Measurements from ENCODE around the gene SLC1A2.

The SLC1A2 gene

DNA sequence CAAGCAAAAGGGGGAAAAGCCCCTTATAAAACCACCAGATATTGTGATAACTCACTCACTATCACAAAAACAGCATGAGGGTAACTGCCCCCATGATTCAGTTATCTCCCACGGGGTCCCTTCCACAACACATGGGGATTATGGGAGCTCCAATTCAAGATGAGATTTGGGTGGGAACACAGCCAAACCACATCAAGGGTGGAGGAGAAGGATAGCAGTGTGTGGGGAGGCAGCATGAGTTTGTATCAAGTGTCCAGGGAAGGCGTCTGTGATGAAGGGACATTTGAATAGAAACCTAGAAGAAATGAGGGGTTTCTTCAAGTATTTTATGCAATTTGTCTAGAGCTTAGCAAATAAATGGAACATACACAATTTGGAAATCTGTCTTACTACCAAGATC lies 98.2 kb downstream of the SLC1A2 start:
- no peak for DNase-seq (ENCODE audit: extremely low spot score)
- TF ChIP-seq L3MBTL2 (conservative IDR thresholded peaks at IDR 0.05) (no peak), FOXM1 (IDR thresholded peaks at IDR 0.05; ENCODE audit: borderline replicate concordance) (no peak)
- ChIA-PET POLR2A (no interaction called here), CTCF (no interaction called here)

DNA sequence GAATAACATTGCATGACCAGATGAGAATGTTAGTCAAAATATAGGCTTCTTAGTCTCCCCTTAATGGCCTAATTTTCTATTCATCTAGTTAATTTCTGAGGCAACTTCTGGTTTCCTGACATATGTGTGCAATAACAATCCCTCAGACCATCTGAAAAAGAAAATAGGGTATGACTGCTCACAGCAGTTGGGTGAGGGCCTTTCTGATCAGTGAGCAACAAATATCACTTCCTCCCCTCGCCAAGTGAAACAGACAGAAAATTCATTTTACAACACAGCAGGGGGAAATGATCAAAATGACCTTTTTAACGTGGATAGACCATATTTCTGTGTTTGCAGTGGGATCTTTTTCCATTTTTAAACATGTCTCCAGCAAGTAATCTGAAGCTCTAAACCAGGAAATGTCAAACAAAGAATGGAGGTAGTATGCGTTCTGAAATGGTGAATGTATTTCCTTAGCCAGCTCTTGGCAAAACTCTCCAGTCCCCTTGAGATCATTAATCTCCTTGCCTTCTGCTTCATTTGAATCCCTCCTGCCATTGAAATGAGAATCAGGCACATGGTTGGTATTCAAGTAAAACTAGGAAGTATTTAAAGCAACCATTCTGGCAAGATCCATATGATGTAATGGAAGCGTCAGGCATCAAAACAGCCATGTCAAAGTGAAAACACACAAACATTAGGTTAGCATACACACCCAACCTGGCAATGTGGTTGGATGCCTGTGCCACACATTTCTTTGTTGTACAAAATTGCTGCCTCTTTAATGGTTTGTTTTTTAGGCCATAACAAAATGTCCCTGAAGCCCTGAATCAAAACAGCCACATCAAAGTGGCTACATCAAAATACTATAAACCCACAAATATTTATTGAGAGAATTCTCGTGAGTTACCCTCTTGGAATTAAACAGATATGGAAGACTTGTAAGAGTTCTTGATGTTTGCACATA lies 100.1 kb downstream of the SLC1A2 start:
- ChIA-PET CTCF (interaction anchor here (0.9 to 1.2 kb wide), 2 partner anchors 8 to 14 kb away, joined by 3 read pairs; no protein-coding TSS in a partner anchor), POLR2A (no interaction called here)
- TF ChIP-seq ELF4 (IDR thresholded peaks at IDR 0.05): no peak
- no peak for TF ChIP-seq FOXK2 (IDR thresholded peaks at IDR 0.05)
- no peak for TF ChIP-seq SUZ12 (IDR thresholded peaks at IDR 0.05)
- TF ChIP-seq ZNF384 (IDR thresholded peaks at IDR 0.05): no peak
- TF ChIP-seq CTBP1 (IDR thresholded peaks at IDR 0.05; ENCODE audit: borderline replicate concordance): no peak
- TF ChIP-seq, protein P1, sequence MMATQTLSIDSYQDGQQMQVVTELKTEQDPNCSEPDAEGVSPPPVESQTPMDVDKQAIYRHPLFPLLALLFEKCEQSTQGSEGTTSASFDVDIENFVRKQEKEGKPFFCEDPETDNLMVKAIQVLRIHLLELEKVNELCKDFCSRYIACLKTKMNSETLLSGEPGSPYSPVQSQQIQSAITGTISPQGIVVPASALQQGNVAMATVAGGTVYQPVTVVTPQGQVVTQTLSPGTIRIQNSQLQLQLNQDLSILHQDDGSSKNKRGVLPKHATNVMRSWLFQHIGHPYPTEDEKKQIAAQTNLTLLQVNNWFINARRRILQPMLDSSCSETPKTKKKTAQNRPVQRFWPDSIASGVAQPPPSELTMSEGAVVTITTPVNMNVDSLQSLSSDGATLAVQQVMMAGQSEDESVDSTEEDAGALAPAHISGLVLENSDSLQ (IDR thresholded peaks at IDR 0.05): no peak
- no peak for TF ChIP-seq LEF1 (IDR thresholded peaks at IDR 0.05; ENCODE audit: borderline replicate concordance)
- no peak for TF ChIP-seq ARNT (IDR thresholded peaks at IDR 0.05)
- no peak for TF ChIP-seq FOXA1 (IDR thresholded peaks at IDR 0.05)
- no peak for TF ChIP-seq NFRKB (IDR thresholded peaks at IDR 0.05)

DNA sequence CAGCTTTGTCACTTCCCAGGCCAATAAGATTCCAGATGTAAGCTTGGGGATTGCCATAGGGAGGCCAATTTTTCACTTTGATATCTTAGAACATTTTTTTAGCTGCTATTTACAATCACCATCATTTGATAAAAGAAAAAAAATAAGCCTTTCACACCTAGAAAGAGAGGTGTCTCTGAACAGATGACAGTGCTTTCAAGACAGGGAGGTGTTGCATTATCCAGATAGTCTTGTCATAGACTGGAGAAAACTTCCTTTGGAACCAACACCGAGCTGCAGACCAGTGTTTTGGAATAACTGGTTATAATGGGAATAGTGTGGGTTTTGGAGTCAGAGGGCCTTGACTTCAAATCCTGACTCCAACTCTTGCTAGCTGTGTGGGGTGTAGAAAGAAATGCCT lies 101.0 kb downstream of the SLC1A2 start:
- CTCF ChIA-PET: no interaction called here
- POLR2A ChIA-PET: no interaction called here
- TF ChIP-seq ZNF384 (IDR thresholded peaks at IDR 0.05): no peak
- no peak for TF ChIP-seq FOXA1 (IDR thresholded peaks at IDR 0.05)
- no peak for TF ChIP-seq NFRKB (IDR thresholded peaks at IDR 0.05)
- no peak for TF ChIP-seq TARDBP (IDR thresholded peaks at IDR 0.05)
- TF ChIP-seq BHLHE40 (IDR thresholded peaks at IDR 0.05; ENCODE audit: borderline replicate concordance): no peak
- no peak for TF ChIP-seq LEF1 (IDR thresholded peaks at IDR 0.05; ENCODE audit: borderline replicate concordance)
- TF ChIP-seq CTBP1 (IDR thresholded peaks at IDR 0.05; ENCODE audit: borderline replicate concordance): no peak
- TF ChIP-seq L3MBTL2 (conservative IDR thresholded peaks at IDR 0.05): no peak
- TF ChIP-seq ARNT (IDR thresholded peaks at IDR 0.05): no peak
- DNase-seq (ENCODE audit: extremely low spot score): no peak

More for the DNA sequence above, 100.1 kb downstream of the SLC1A2 start:
- DNase-seq (ENCODE audit: extremely low spot score): no peak

DNA sequence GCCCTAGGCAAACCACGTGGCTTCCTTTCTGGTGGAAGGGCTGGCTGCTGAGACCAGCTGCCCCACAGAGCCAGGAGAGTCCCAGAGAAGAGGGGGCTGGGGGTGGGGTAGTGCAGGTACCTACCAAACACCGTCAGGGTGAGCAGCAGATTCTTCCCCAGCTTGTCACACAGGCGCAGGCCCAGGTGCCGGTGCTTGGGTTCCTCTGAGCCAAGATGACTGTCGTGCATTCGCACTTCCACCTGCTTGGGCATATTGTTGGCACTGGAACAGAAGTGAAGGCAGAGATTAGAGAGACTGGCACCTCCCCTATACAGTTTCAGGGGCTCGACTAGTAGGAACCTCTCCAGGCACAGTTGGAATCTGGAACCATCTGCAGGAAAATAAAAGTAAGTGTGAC lies 102.1 kb downstream of the SLC1A2 start:
- TF ChIP-seq CTBP1 (IDR thresholded peaks at IDR 0.05; ENCODE audit: borderline replicate concordance): no peak
- TF ChIP-seq BHLHE40 (IDR thresholded peaks at IDR 0.05; ENCODE audit: borderline replicate concordance): no peak
- TF ChIP-seq HDGF (IDR thresholded peaks at IDR 0.05; ENCODE audit: borderline replicate concordance): no peak
- no peak for TF ChIP-seq ARNT (IDR thresholded peaks at IDR 0.05)
- TF ChIP-seq ELF4 (IDR thresholded peaks at IDR 0.05): no peak
- TF ChIP-seq FOXM1 (IDR thresholded peaks at IDR 0.05; ENCODE audit: borderline replicate concordance): no peak
- no peak for TF ChIP-seq LEF1 (IDR thresholded peaks at IDR 0.05; ENCODE audit: borderline replicate concordance)
- CTCF ChIA-PET: interaction anchor here (1.4 kb wide), 1 partner anchor 11 kb away, joined by 5 read pairs; no protein-coding TSS in a partner anchor
- no peak for DNase-seq (ENCODE audit: extremely low spot score)
- POLR2A ChIA-PET: no interaction called here

DNA sequence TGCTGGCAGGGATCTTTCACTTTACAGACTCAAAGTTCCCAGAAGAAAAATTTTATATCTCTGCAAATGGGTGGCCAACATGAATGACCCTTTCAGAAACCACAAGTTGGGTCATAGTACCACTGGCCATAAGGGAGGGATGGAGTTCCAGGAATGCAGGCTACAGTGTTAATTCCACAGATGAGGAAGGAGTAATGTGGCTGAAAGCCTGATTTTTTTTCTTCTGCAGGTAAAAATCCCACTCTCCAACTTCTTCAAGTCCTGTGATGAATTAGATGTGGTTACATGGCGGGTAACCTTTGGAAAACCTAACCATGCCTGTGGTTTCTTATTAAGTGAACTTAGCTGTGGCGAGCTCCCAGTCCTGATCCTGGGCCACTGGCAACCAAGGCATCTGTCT lies 103.2 kb downstream of the SLC1A2 start:
- TF ChIP-seq L3MBTL2 (conservative IDR thresholded peaks at IDR 0.05) (no peak), ELF4 (IDR thresholded peaks at IDR 0.05) (no peak), ARNT (IDR thresholded peaks at IDR 0.05) (no peak), HDGF (IDR thresholded peaks at IDR 0.05; ENCODE audit: borderline replicate concordance) (no peak), FOXK2 (IDR thresholded peaks at IDR 0.05) (no peak)

DNA sequence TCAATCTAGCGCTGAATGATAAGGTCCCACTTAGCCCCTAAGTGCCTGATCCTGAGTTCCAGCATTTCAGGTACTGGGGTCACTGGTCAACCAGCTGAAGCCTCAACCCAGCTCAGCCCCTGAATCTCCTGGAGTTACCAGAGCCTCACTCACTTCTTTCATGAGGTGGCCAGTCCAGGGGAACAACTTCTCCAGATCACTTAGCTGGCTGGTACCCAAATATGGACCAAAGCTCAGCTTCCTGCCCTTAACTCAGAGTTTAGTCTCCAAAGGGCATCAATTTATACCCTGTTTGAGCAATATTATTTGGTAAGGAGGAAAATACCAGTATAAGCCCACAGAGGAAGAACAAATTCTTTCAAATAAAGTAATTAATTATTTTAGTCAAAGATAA lies 105.6 kb downstream of the SLC1A2 start:
- ChIA-PET POLR2A (no interaction called here), CTCF (no interaction called here)
- TF ChIP-seq SUZ12 (IDR thresholded peaks at IDR 0.05) (no peak), NFRKB (IDR thresholded peaks at IDR 0.05) (no peak), ZNF384 (IDR thresholded peaks at IDR 0.05) (no peak), L3MBTL2 (conservative IDR thresholded peaks at IDR 0.05) (no peak), LEF1 (IDR thresholded peaks at IDR 0.05; ENCODE audit: borderline replicate concordance) (no peak), TARDBP (IDR thresholded peaks at IDR 0.05) (no peak), CTBP1 (IDR thresholded peaks at IDR 0.05; ENCODE audit: borderline replicate concordance) (no peak), FOXA1 (IDR thresholded peaks at IDR 0.05) (no peak), FOXM1 (IDR thresholded peaks at IDR 0.05; ENCODE audit: borderline replicate concordance) (no peak)
- TF ChIP-seq, protein P1 (IDR thresholded peaks at IDR 0.05): no peak

More for the DNA sequence above, 103.2 kb downstream of the SLC1A2 start:
- ChIA-PET CTCF (interaction anchor here (0.6 to 1.4 kb wide), 2 partner anchors 10 to 639 kb away, joined by 3 to 5 read pairs; no protein-coding TSS in a partner anchor), POLR2A (no interaction called here)
- no peak for DNase-seq (ENCODE audit: extremely low spot score)

DNA sequence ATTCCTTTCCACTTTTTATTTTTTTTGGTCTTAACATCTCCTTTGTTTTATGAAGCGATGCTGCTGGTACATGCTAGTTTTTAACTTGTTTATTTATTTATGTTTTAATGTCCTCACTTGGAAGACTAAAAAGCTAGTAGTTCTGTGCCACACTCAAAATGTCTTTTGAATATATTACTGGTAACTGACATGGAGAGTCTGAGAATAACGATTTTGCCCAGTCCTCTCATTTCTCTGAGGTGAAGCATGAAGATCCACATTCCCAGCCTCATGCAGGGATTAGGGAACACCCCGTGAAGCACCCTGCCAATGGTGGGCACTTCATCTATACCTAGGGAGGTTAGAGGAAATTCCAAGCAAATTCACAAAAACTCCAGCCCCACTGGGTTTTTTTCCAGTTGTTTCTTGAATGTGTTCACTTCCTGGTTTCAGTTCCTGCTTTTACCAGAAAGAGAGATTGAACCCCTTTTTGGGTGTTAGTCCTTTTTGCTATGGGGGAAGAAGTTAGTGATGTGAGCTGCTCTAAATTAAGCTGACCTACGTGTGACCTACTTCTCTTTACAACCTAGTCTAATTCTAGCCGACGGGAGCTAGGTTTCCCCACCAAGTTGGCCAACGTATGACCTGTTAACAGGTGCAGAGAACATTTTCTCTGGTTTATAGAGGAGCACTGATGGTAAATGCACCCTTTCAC lies 106.1 kb downstream of the SLC1A2 start:
- CTCF ChIA-PET: no interaction called here
- POLR2A ChIA-PET: no interaction called here
- TF ChIP-seq TARDBP (IDR thresholded peaks at IDR 0.05): no peak
- no peak for TF ChIP-seq L3MBTL2 (conservative IDR thresholded peaks at IDR 0.05)
- TF ChIP-seq FOXM1 (IDR thresholded peaks at IDR 0.05; ENCODE audit: borderline replicate concordance): no peak
- no peak for TF ChIP-seq HDGF (IDR thresholded peaks at IDR 0.05; ENCODE audit: borderline replicate concordance)
- TF ChIP-seq CTBP1 (IDR thresholded peaks at IDR 0.05; ENCODE audit: borderline replicate concordance): no peak
- no peak for TF ChIP-seq FOXK2 (IDR thresholded peaks at IDR 0.05)
- no peak for TF ChIP-seq ELF4 (IDR thresholded peaks at IDR 0.05)
- no peak for TF ChIP-seq ZNF384 (IDR thresholded peaks at IDR 0.05)
- no peak for TF ChIP-seq SP1 (IDR thresholded peaks at IDR 0.05)
- no peak for TF ChIP-seq BHLHE40 (IDR thresholded peaks at IDR 0.05; ENCODE audit: borderline replicate concordance)
- no peak for TF ChIP-seq FOXA1 (IDR thresholded peaks at IDR 0.05)
- no peak for TF ChIP-seq SUZ12 (IDR thresholded peaks at IDR 0.05)
- DNase-seq (ENCODE audit: extremely low spot score): no peak

More for the DNA sequence above, 105.6 kb downstream of the SLC1A2 start:
- no peak for DNase-seq (ENCODE audit: extremely low spot score)

All from HEK293T (cell line).